SK-N-SH (cell line): ENCODE results near the gene MINDY3. TPM values are rescaled to one million over a fixed set of nuclear protein-coding genes. Genes with fewer than 3 reads are reported as not detected.
"Not testable (repeated sequence)": the region's sequence is repeated elsewhere in the genome, so short reads cannot be mapped to it uniquely, and the experiment has no call there.

Experiments
- CTCF ChIA-PET: fragments of 300-600, 350-600 bp; formaldehyde crosslinking; extraction: SDS; loops from one replicate; lab custom pipeline; 2021; lab: Yijun Ruan, JAX
- POLR2A ChIA-PET: fragments of 350-600 bp; sonication (Branson Sonifier 250); formaldehyde crosslinking; extraction: SDS; loops from one replicate; lab custom pipeline; 2020; ENCODE audit warnings: antibody characterized with exemption, inconsistent platforms; lab: Yijun Ruan, JAX
- DNase-seq: peaks from one replicate; pipeline ENCODE4 v3.0.0; 2012
- H2AFZ ChIP-seq: fragments of 200-600 bp; sonication (generic); 2 replicates; pipeline ENCODE4 v1.8.1; 2016; ENCODE audit warnings: antibody characterized with exemption, mild to moderate bottlenecking, low read depth
- H3F3A ChIP-seq: fragments of 200-600 bp; sonication (generic); replicated peaks from 2 replicates; pipeline ENCODE3; 2016; ENCODE audit warnings: antibody characterized with exemption, mild to moderate bottlenecking; ENCODE audit not compliant: insufficient read depth
- H3K27ac ChIP-seq, 2 experiments: fragments of 200-500 bp in 1 of 2; fragments of 200-600 bp in 1 of 2; sonication (Bioruptor generic) in 1 of 2; sonication (generic), shearing (Covaris generic) in 1 of 2; 2 replicates each; pipeline versions ENCODE4 v1.5.1 to v1.6.1; 2014 to 2016; ENCODE audit warnings: low read depth in 2 of 2, inconsistent platforms in 1 of 2, low read length in 1 of 2, mild to moderate bottlenecking in 1 of 2, mixed read lengths in 1 of 2
- H3K27me3 ChIP-seq: fragments of 200-600 bp; sonication (generic), shearing (Covaris generic); 2 replicates; pipeline ENCODE4 v1.6.1; 2016; ENCODE audit warnings: mixed run types; ENCODE audit not compliant: insufficient read depth
- H3K36me3 ChIP-seq, 2 experiments: fragments of 200-500 bp in 1 of 2; fragments of 200-600 bp in 1 of 2; sonication (Bioruptor generic) in 1 of 2; sonication (generic) in 1 of 2; replicated peaks in 1 of 2; 2 replicates each; pipeline versions ENCODE3 to v1.5.1; 2014 to 2016; ENCODE audit warnings: low read length in 1 of 2, mild to moderate bottlenecking in 1 of 2; ENCODE audit not compliant: insufficient read depth in 2 of 2, control insufficient read depth in 1 of 2
- H3K4me1 ChIP-seq, 2 experiments: fragments of 200-500 bp in 1 of 2; fragments of 200-600 bp in 1 of 2; sonication (Bioruptor generic) in 1 of 2; sonication (generic), shearing (Covaris generic) in 1 of 2; 2 replicates each; pipeline versions ENCODE4 v1.5.1 to v1.6.1; 2014 to 2016; ENCODE audit warnings: low read depth in 1 of 2, low read length in 1 of 2, mixed run types in 1 of 2; ENCODE audit not compliant: insufficient read depth in 2 of 2, control insufficient read depth in 1 of 2
- H3K4me2 ChIP-seq: fragments of 200-600 bp; sonication (generic), shearing (Covaris generic); 2 replicates; pipeline ENCODE4 v1.6.1; 2017; ENCODE audit warnings: mixed run types
- H3K4me3 ChIP-seq, 2 experiments: fragments of 200-500 bp in 1 of 2; fragments of 200-600 bp in 1 of 2; sonication (Bioruptor generic) in 1 of 2; sonication (generic), shearing (Covaris generic) in 1 of 2; 2 replicates each; pipeline versions ENCODE4 v1.5.1 to v1.8.1; 2014 to 2016; ENCODE audit warnings: low read depth in 2 of 2, inconsistent platforms in 1 of 2, low read length in 1 of 2, mild to moderate bottlenecking in 1 of 2, mixed read lengths in 1 of 2, moderate library complexity in 1 of 2
- H3K79me2 ChIP-seq: fragments of 200-600 bp; sonication (generic); 2 replicates; pipeline ENCODE4 v1.8.1; 2017; ENCODE audit warnings: mild to moderate bottlenecking; ENCODE audit not compliant: insufficient read depth
- H3K9ac ChIP-seq: fragments of 200-600 bp; sonication (generic); 2 replicates; pipeline ENCODE4 v1.6.1; 2017; ENCODE audit warnings: mixed run types
- H3K9me2 ChIP-seq: fragments of 200-600 bp; sonication (generic); 2 replicates; pipeline ENCODE4 v1.6.1; 2017; ENCODE audit warnings: mixed run types
- H3K9me3 ChIP-seq: fragments of 200-600 bp; sonication (generic); 2 replicates; pipeline ENCODE4 v1.6.1; 2017; ENCODE audit warnings: mixed run types, mild to moderate bottlenecking, moderate library complexity
- H4K20me1 ChIP-seq: fragments of 200-600 bp; sonication (generic); 2 replicates; pipeline ENCODE4 v1.6.1; 2017; ENCODE audit warnings: mild to moderate bottlenecking, mixed run types; ENCODE audit not compliant: insufficient read depth
- CHD2 ChIP-seq: fragments of 150-350 bp; IDR thresholded peaks from 2 replicates; pipeline ENCODE4 v1.6.1; 2018; ENCODE audit warnings: low read length; ENCODE audit not compliant: partially characterized antibody
- EP300 ChIP-seq, 2 experiments: IDR thresholded peaks; 2 replicates each; pipeline versions ENCODE4 v1.4.0 to v1.6.1; 2012; ENCODE audit warnings: borderline replicate concordance in 1 of 2, low read depth in 1 of 2, low read length in 1 of 2
- FOSL2 ChIP-seq: IDR thresholded peaks from 2 replicates; pipeline ENCODE4 v1.4.0; 2012; ENCODE audit warnings: low read depth, mild to moderate bottlenecking, moderate library complexity, borderline replicate concordance
- FOXM1 ChIP-seq: IDR thresholded peaks from 2 replicates; pipeline ENCODE4 v1.4.0; 2012; ENCODE audit warnings: low read depth, mild to moderate bottlenecking
- GABPA ChIP-seq: IDR thresholded peaks from 2 replicates; pipeline ENCODE4 v1.4.0; 2012; ENCODE audit warnings: low read depth, mild to moderate bottlenecking
- GATA2 ChIP-seq: sonication (generic); formaldehyde crosslinking; IDR thresholded peaks from 2 replicates; pipeline ENCODE4 v1.5.0; 2020; ENCODE audit warnings: mild to moderate bottlenecking, missing genetic modification reagents
- NRF1 ChIP-seq: IDR thresholded peaks from 2 replicates; pipeline ENCODE4 v1.6.1; 2012; ENCODE audit warnings: low read depth, mild to moderate bottlenecking, low read length
- POLR2AphosphoS5 ChIP-seq: IDR thresholded peaks from 2 replicates; pipeline ENCODE4 v1.6.1; 2012; ENCODE audit warnings: low read depth, low read length
- RFX5 ChIP-seq: IDR thresholded peaks from 2 replicates; pipeline ENCODE4 v1.6.1; 2012; ENCODE audit warnings: mild to moderate bottlenecking, improper control_type of control experiment, low read length
- RXRA ChIP-seq: IDR thresholded peaks from 2 replicates; pipeline ENCODE4 v1.4.0; 2012; ENCODE audit warnings: low read depth, mild to moderate bottlenecking, borderline replicate concordance
- SIN3A ChIP-seq: IDR thresholded peaks from 2 replicates; pipeline ENCODE4 v1.6.1; 2012; ENCODE audit warnings: low read depth, mild to moderate bottlenecking, low read length, moderate library complexity, borderline replicate concordance
- SMC3 ChIP-seq: IDR thresholded peaks from 2 replicates; pipeline ENCODE4 v1.6.1; 2012; ENCODE audit warnings: low read depth, low read length, improper control_type of control experiment
- TCF12 ChIP-seq: IDR thresholded peaks from 2 replicates; pipeline ENCODE4 v1.4.0; 2012
- WGBS: methylation state at CpG from one replicate; pipeline ENCODE4 v1.1.6; 2017; ENCODE audit warnings: low lambda C conversion rate; 5-methylcytosine and 5-hydroxymethylcytosine counted together
- polyA plus RNA-seq, 3 experiments: library from polyadenylated mRNA; depleted of rRNA; stranded (reverse); fragments of >200 nt; gene quantifications; 2 replicates each; pipeline ENCODE4 v1.2.3, GENCODE V29; 2012
- TF ChIP-seq, protein P1 (sequence below): IDR thresholded peaks from 2 replicates; pipeline ENCODE4; 2012
- TF ChIP-seq, protein P2 (sequence below): IDR thresholded peaks from 2 replicates; pipeline ENCODE4 v1.6.1; 2012; ENCODE audit warnings: mild to moderate bottlenecking, low read depth, low read length, moderate library complexity
- TF ChIP-seq, protein P3 (sequence below): fragments of 150-350 bp; IDR thresholded peaks from 2 replicates; pipeline ENCODE4 v1.6.1; 2017; ENCODE audit warnings: antibody characterized with exemption, low read length, low read depth, borderline replicate concordance
- TF ChIP-seq, protein P4 (sequence below): IDR thresholded peaks from 2 replicates; pipeline ENCODE4 v1.4.0; 2012; ENCODE audit warnings: low read depth, borderline replicate concordance
- TF ChIP-seq, protein P5 (sequence below): IDR thresholded peaks from 2 replicates; pipeline ENCODE4 v1.4.0; 2012; ENCODE audit warnings: low read depth, borderline replicate concordance

The MINDY3 gene
- polyA plus RNA-seq, 1 of the 3 experiments (the other 2 are of a cell fraction) = 9.5 TPM

DNA sequence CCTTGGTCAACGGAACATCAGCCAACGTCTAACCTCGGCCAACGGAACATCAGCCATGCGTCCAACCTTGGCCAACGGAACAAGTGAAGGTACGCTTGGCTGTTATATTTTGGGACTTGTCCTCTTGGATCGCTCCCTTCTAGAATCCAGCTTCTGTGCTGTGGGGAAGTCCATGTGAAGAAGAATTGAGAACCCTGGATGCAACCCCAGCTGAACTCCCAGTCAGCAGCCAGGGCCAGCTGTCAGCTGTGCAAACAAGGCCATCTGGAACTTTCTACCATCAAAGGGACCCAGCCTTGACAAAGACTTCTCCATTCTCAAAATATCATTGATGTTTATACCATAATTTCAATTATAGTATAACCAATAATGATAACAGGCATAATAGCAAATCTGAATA lies 97.3 kb downstream of the MINDY3 start:
- no peak overlapping the region for H3K27ac ChIP-seq
- CTCF ChIA-PET = no interaction called here
- DNase-seq = no peak
- H3F3A ChIP-seq = no peaks in the 10 kb centered on the region
- WGBS = 90% methylated on average over 8 of the region's 8 CpGs
- H3K27me3 ChIP-seq = no peaks in the 10 kb centered on the region; the same call in 1 of the 2 replicates
- POLR2A ChIA-PET = no interaction called here
- H3K9ac ChIP-seq = no peak overlapping the region
- no peaks in the 10 kb centered on the region for H3K9me2 ChIP-seq
- H3K4me2 ChIP-seq = no peak overlapping the region
- H2AFZ ChIP-seq = no peak overlapping the region
- H4K20me1 ChIP-seq = no peaks in the 10 kb centered on the region
- no peaks in the 10 kb centered on the region for H3K36me3 ChIP-seq
- no peaks in the 10 kb centered on the region for H3K9me3 ChIP-seq
- H3K4me1 ChIP-seq = no peaks in the 10 kb centered on the region
- TF ChIP-seq RFX5 (no peak), FOXM1 (no peak), NRF1 (no peak), TCF12 (no peak), RXRA (no peak), GATA2 (CRISPR knock-in tag) (no peak), GABPA (no peak), FOSL2 (no peak), CHD2 (no peak), POLR2AphosphoS5 (no peak), SIN3A (no peak), SMC3 (no peak), EP300 (IDR thresholded peaks at IDR 0.05; ENCODE audit: borderline replicate concordance in 1 of 2, low read depth in 1 of 2, low read length in 1 of 2) (no peak)
- TF ChIP-seq, protein P1, sequence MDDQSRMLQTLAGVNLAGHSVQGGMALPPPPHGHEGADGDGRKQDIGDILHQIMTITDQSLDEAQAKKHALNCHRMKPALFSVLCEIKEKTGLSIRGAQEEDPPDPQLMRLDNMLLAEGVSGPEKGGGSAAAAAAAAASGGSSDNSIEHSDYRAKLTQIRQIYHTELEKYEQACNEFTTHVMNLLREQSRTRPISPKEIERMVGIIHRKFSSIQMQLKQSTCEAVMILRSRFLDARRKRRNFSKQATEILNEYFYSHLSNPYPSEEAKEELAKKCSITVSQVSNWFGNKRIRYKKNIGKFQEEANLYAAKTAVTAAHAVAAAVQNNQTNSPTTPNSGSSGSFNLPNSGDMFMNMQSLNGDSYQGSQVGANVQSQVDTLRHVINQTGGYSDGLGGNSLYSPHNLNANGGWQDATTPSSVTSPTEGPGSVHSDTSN = no peak
- TF ChIP-seq, protein P2, sequence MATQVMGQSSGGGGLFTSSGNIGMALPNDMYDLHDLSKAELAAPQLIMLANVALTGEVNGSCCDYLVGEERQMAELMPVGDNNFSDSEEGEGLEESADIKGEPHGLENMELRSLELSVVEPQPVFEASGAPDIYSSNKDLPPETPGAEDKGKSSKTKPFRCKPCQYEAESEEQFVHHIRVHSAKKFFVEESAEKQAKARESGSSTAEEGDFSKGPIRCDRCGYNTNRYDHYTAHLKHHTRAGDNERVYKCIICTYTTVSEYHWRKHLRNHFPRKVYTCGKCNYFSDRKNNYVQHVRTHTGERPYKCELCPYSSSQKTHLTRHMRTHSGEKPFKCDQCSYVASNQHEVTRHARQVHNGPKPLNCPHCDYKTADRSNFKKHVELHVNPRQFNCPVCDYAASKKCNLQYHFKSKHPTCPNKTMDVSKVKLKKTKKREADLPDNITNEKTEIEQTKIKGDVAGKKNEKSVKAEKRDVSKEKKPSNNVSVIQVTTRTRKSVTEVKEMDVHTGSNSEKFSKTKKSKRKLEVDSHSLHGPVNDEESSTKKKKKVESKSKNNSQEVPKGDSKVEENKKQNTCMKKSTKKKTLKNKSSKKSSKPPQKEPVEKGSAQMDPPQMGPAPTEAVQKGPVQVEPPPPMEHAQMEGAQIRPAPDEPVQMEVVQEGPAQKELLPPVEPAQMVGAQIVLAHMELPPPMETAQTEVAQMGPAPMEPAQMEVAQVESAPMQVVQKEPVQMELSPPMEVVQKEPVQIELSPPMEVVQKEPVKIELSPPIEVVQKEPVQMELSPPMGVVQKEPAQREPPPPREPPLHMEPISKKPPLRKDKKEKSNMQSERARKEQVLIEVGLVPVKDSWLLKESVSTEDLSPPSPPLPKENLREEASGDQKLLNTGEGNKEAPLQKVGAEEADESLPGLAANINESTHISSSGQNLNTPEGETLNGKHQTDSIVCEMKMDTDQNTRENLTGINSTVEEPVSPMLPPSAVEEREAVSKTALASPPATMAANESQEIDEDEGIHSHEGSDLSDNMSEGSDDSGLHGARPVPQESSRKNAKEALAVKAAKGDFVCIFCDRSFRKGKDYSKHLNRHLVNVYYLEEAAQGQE = no peak
- TF ChIP-seq, protein P3, sequence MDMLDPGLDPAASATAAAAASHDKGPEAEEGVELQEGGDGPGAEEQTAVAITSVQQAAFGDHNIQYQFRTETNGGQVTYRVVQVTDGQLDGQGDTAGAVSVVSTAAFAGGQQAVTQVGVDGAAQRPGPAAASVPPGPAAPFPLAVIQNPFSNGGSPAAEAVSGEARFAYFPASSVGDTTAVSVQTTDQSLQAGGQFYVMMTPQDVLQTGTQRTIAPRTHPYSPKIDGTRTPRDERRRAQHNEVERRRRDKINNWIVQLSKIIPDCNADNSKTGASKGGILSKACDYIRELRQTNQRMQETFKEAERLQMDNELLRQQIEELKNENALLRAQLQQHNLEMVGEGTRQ = no peak
- TF ChIP-seq, protein P4, sequence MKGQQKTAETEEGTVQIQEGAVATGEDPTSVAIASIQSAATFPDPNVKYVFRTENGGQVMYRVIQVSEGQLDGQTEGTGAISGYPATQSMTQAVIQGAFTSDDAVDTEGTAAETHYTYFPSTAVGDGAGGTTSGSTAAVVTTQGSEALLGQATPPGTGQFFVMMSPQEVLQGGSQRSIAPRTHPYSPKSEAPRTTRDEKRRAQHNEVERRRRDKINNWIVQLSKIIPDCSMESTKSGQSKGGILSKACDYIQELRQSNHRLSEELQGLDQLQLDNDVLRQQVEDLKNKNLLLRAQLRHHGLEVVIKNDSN = no peak
- TF ChIP-seq, protein P5, sequence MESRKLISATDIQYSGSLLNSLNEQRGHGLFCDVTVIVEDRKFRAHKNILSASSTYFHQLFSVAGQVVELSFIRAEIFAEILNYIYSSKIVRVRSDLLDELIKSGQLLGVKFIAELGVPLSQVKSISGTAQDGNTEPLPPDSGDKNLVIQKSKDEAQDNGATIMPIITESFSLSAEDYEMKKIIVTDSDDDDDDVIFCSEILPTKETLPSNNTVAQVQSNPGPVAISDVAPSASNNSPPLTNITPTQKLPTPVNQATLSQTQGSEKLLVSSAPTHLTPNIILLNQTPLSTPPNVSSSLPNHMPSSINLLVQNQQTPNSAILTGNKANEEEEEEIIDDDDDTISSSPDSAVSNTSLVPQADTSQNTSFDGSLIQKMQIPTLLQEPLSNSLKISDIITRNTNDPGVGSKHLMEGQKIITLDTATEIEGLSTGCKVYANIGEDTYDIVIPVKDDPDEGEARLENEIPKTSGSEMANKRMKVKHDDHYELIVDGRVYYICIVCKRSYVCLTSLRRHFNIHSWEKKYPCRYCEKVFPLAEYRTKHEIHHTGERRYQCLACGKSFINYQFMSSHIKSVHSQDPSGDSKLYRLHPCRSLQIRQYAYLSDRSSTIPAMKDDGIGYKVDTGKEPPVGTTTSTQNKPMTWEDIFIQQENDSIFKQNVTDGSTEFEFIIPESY = no peak
- H3K79me2 ChIP-seq = no peaks in the 10 kb centered on the region
- no peak overlapping the region for H3K4me3 ChIP-seq

DNA sequence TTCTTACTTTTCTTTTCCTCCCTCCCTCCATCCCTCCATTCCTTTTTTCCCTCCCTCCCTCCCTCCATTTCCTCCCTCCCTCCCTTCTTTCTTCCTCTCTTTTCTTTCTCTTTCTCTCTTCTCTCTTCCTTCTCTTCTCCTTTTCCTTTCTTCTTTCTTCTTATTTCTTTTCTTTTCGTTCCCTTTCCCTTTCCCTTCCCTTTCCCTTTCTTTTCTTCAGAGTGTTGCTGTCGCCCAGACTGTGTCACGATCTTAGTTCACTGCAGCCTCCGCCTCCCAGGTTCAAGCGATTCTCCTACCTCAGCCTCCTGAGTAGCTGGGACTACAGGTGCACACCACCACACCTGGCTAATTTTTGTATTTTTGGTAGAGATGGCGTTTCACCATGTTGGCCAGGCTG lies 98.1 kb downstream of the MINDY3 start:
- WGBS = 68% methylated on average over 6 of the region's 6 CpGs
- H3K4me2 ChIP-seq, H3K4me1 ChIP-seq, H3K79me2 ChIP-seq, DNase-seq, H3F3A ChIP-seq, H3K4me3 ChIP-seq, H3K9ac ChIP-seq, H4K20me1 ChIP-seq, H3K36me3 ChIP-seq, POLR2A ChIA-PET, H3K9me2 ChIP-seq, H3K9me3 ChIP-seq, H2AFZ ChIP-seq, H3K27ac ChIP-seq, H3K27me3 ChIP-seq, CTCF ChIA-PET: not testable (repeated sequence)
